ENCODE measurements around the gene WRNIP1. TPM values are rescaled to one million over a fixed set of nuclear protein-coding genes. Genes with fewer than 3 reads are reported as not detected.
A peak's percentile ranks its signal among the peaks of the same experiment; 100 is the strongest.

Gene WRNIP1
- total and polyA plus RNA-seq, 2 of the 13 experiments (the other 11 are each of a cell fraction or from before 2014, with no cell fraction given), result 77.7 to 90.3 TPM

DNA sequence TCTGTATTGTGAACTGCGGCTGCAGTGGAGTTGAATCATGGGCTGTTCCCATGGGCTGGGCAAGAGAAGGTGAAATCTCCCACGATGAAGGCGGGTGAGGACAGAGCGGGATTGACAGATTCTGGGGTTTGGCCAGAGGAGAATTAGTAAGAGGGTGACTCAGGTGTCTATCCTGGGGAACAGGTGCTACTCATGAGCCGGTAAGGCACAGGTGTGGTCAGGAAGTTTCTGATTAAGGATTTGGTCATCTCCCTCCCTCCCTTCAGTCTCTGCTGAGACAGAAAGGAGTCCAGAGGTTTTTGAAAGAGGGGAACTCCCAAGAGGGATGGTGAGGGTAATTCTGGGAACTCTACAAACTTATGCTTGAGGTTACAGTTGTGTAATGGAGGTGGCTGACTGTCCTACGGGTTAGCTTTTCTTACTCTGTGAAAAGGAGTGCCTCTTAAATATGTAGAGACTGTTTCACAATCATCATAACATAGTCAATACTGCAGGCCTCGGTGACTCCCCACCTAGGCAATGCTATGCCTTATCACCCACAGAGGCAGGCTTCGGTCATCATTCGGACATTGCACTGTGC is 45.0 kb downstream of the WRNIP1 start:
- H3K4me3 ChIP-seq (replicated peaks in 1 of 3; ENCODE audit: insufficient read depth in 1 of 3, low read depth in 2 of 3, low read length in 3 of 3), result no peak overlapping the region
- no peak for FAIRE-seq
- in situ Hi-C loops (cut with HindIII; ENCODE audit: extremely low pct_ligation_motif_present, low pct_unique_long_range_greater_than_20kb), result no loop called here
- TF ChIP-seq, protein P1, sequence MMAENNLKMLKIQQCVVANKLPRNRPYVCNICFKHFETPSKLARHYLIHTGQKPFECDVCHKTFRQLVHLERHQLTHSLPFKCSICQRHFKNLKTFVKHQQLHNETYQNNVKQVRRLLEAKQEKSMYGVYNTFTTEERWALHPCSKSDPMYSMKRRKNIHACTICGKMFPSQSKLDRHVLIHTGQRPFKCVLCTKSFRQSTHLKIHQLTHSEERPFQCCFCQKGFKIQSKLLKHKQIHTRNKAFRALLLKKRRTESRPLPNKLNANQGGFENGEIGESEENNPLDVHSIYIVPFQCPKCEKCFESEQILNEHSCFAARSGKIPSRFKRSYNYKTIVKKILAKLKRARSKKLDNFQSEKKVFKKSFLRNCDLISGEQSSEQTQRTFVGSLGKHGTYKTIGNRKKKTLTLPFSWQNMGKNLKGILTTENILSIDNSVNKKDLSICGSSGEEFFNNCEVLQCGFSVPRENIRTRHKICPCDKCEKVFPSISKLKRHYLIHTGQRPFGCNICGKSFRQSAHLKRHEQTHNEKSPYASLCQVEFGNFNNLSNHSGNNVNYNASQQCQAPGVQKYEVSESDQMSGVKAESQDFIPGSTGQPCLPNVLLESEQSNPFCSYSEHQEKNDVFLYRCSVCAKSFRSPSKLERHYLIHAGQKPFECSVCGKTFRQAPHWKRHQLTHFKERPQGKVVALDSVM (CRISPR knock-in tag; IDR thresholded peaks at IDR 0.05), result no peak
- peak; percentile 40; the same call in 1 of the 2 replicates for TF ChIP-seq SALL1 (CRISPR knock-in tag; IDR thresholded peaks at IDR 0.05)
- no peak for TF ChIP-seq HDAC2 (CRISPR knock-in tag; IDR thresholded peaks at IDR 0.05)
- 0 out of 2 replicates have a peak, but pooled peaks have one; percentile 21 for TF ChIP-seq FOSL2 (CRISPR knock-in tag; IDR thresholded peaks at IDR 0.05)
- peak; percentile 23; the same call in 1 of the 2 replicates for TF ChIP-seq GATAD2A (CRISPR knock-in tag; IDR thresholded peaks at IDR 0.05)
- no peak for TF ChIP-seq ATF7-NPFF (CRISPR knock-in tag; IDR thresholded peaks at IDR 0.05; ENCODE audit: low read depth)
- no peak for TF ChIP-seq GATAD1 (CRISPR knock-in tag; IDR thresholded peaks at IDR 0.05)
- no peak for TF ChIP-seq KDM3A (CRISPR knock-in tag; IDR thresholded peaks at IDR 0.05; ENCODE audit: low read depth)
- TF ChIP-seq FOXC1 (CRISPR knock-in tag; IDR thresholded peaks at IDR 0.05; ENCODE audit: borderline replicate concordance), result no peak
- TF ChIP-seq, protein P2, sequence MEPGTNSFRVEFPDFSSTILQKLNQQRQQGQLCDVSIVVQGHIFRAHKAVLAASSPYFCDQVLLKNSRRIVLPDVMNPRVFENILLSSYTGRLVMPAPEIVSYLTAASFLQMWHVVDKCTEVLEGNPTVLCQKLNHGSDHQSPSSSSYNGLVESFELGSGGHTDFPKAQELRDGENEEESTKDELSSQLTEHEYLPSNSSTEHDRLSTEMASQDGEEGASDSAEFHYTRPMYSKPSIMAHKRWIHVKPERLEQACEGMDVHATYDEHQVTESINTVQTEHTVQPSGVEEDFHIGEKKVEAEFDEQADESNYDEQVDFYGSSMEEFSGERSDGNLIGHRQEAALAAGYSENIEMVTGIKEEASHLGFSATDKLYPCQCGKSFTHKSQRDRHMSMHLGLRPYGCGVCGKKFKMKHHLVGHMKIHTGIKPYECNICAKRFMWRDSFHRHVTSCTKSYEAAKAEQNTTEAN (CRISPR knock-in tag; conservative IDR thresholded peaks at IDR 0.05), result no peak
- TF ChIP-seq ZNF44 (CRISPR knock-in tag; IDR thresholded peaks at IDR 0.05), result 0 out of 2 replicates have a peak, but pooled peaks have one; percentile 59
- TF ChIP-seq, protein P3, sequence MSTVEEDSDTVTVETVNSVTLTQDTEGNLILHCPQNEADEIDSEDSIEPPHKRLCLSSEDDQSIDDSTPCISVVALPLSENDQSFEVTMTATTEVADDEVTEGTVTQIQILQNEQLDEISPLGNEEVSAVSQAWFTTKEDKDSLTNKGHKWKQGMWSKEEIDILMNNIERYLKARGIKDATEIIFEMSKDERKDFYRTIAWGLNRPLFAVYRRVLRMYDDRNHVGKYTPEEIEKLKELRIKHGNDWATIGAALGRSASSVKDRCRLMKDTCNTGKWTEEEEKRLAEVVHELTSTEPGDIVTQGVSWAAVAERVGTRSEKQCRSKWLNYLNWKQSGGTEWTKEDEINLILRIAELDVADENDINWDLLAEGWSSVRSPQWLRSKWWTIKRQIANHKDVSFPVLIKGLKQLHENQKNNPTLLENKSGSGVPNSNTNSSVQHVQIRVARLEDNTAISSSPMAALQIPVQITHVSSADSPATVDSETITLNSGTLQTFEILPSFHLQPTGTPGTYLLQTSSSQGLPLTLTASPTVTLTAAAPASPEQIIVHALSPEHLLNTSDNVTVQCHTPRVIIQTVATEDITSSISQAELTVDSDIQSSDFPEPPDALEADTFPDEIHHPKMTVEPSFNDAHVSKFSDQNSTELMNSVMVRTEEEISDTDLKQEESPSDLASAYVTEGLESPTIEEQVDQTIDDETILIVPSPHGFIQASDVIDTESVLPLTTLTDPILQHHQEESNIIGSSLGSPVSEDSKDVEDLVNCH (CRISPR knock-in tag; IDR thresholded peaks at IDR 0.05), result no peak
- TF ChIP-seq ZFP36 (IDR thresholded peaks at IDR 0.05; ENCODE audit: borderline replicate concordance, low read depth, low read length, partially characterized antibody), result no peak
- no peak for TF ChIP-seq ZNF768 (CRISPR knock-in tag; IDR thresholded peaks at IDR 0.05)
- no peak for TF ChIP-seq ZNF615 (CRISPR knock-in tag; IDR thresholded peaks at IDR 0.05; ENCODE audit: borderline replicate concordance)
- no peak for TF ChIP-seq CHD4 (IDR thresholded peaks at IDR 0.05; ENCODE audit: borderline replicate concordance, low read length)
- no peak for TF ChIP-seq SOX5 (CRISPR knock-in tag; IDR thresholded peaks at IDR 0.05; ENCODE audit: borderline replicate concordance)
- TF ChIP-seq, protein P4, sequence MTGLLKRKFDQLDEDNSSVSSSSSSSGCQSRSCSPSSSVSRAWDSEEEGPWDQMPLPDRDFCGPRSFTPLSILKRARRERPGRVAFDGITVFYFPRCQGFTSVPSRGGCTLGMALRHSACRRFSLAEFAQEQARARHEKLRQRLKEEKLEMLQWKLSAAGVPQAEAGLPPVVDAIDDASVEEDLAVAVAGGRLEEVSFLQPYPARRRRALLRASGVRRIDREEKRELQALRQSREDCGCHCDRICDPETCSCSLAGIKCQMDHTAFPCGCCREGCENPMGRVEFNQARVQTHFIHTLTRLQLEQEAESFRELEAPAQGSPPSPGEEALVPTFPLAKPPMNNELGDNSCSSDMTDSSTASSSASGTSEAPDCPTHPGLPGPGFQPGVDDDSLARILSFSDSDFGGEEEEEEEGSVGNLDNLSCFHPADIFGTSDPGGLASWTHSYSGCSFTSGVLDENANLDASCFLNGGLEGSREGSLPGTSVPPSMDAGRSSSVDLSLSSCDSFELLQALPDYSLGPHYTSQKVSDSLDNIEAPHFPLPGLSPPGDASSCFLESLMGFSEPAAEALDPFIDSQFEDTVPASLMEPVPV (CRISPR knock-in tag; IDR thresholded peaks at IDR 0.05), result no peak
- TF ChIP-seq ZNF12 (CRISPR knock-in tag; IDR thresholded peaks at IDR 0.05), result no peak

More for the DNA sequence above, 45.0 kb downstream of the WRNIP1 start:
- DNase-seq (ENCODE audit: low spot score) (no peak), ATAC-seq (peak; percentile 56; the same call in 2 of the 3 replicates)
- Histone ChIP-seq H3K27me3 (ENCODE audit: control insufficient read depth in 1 of 2, insufficient read depth in 2 of 2, low read length in 2 of 2) (no peaks in the 10 kb centered on the region), H3K9ac (ENCODE audit: insufficient read depth, low read depth, low read length) (no peak overlapping the region), H3K4me1 (ENCODE audit: insufficient read depth, low read length) (peaks cover 32% of the 10 kb centered on the region), H3K79me2 (ENCODE audit: insufficient read depth, low read length) (no peaks in the 10 kb centered on the region), H4K20me1 (ENCODE audit: insufficient read depth, low read length) (no peaks in the 10 kb centered on the region), H3K36me3 (replicated peaks in 1 of 2; ENCODE audit: control insufficient read depth in 1 of 2, insufficient read depth in 2 of 2, low read length in 2 of 2) (no peaks in the 10 kb centered on the region), H3K27ac (ENCODE audit: extremely low read length, insufficient read depth, low read length) (no peak overlapping the region), H3K4me2 (ENCODE audit: low read depth, low read length) (no peak overlapping the region), H3K9me3 (ENCODE audit: low read length) (no peaks in the 10 kb centered on the region), H2AFZ (ENCODE audit: low read length) (no peak overlapping the region)
- WGBS (ENCODE audit: low lambda C conversion rate), result 68% methylated on average over 9 of the region's 9 CpGs
- POLR2A ChIA-PET, result interaction anchor here (0.6 to 2.1 kb wide), 3 partner anchors 9 to 93 kb away, joined by 3 to 7 read pairs (median 3); partner anchors contain the start of genes SERPINB1 and SERPINB9
- CTCF ChIA-PET (ENCODE audit: low intra/inter-chr PET ratio, low total read pairs), result no interaction called here
- no TSS peak for BruUV-seq (replicated peaks)
- intact Hi-C loops (cut with micrococcal nuclease; ENCODE audit: unreplicated experiment), result no loop called here

Data from HepG2 (cell line).